ENCODE data around the gene ARID5B.

The ARID5B gene

DNA sequence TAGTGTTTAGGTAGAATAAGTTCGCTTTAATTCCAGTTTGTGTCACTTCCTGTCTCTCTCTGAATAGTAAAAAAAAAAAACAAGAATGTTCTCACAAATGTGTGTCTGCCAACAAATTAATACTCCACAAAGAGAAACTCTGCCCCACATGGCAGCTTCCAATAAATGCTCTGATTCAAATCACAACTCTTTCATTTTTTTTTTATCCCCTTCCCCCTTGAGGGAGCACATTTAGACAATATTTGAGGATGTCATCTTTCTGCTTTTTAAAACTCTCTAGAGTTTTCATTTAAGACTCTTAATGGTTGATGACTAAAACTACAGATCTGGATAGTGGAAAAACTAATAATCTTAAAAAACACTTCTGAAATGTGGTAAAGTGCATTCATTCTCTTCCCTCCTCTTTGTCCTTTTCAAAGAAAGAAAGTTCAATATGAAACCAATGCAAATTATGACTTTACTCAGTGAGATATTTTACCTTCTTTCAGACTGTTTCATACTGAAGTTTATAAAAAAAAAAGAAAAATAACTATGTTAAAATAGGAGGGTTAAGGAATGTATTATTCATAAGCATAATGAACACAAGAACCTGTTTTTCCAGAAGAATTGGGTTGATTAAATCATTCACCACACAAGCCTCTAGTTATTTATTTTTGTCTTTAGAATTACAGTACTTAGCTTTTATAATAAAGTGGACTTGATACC is 42.3 kb downstream of the ARID5B start:
- no peak for DNase-seq

GRCh38 chr10:61944410-61945147 is 43.1 kb downstream of the ARID5B start:
- no peak for DNase-seq

DNA sequence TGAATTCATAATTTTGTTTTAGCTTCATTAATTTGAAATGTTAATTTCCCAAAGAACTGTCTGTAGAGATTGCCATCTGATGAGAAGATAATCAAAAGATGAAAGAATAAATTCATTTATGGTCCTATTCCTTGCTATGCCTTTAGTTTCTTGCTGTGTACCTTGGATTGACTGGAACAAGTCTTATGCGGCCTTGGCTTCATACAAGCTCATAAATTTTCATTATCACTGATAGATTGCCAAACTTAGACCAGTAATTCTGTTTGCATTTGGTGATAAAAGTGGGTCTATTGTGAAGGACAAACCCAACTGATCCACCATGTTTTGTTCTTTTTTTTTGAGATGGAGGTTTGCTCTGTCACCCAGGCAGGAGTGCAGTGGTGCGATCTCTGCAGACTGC is 48.2 kb downstream of the ARID5B start:
- DNase-seq = no peak

GRCh38 chr10:61950449-61951143 is 49.1 kb downstream of the ARID5B start:
- no peak for DNase-seq

DNA sequence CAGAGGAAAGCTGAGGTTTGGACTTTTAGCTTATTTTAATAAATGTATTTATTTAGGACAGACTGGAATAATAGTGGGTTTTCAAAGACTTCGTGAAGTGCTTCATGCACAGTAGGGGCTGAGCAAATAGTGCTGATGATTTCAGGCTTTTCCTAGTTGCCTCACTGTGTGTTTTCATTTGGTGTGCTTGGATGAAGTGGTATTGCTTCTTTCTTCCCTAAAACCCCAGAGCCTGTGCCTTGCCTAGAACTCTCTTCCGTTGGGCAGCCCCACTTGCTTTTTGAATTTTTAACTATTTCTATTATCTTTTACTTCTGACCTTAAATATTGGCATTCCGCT is 49.6 kb downstream of the ARID5B start:
- no peak for DNase-seq

DNA sequence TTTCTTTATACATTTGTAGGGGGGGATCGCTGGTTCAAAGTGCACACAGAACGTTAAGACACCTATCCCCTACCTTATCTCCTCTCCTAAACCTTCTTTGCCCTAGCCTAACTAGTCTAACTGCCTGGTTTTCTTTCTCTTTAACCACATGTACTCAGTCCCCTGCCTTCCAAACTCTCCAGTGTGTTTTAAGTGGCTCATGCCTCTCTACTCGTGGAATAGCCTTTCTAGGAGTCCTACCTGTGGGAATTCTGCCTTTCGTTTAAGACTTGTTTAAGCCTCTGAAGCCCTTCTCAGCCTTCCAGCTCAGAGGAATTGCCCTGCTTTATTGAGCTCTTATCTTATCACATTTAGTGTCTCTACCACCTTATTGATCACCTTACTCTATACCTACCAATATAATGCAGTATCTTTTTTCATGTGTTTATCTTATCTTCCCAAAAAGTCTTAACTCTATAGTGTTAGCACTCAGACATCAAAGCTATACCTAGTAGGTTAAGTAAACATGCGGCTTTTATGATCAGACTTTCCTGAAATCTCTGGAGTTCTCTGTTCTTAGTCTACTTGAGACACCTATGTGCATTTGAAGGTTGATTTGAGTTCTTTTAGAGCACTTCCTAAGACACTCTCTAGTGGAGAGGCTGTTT is 50.7 kb downstream of the ARID5B start:
- DNase-seq = no peak

- DNase-seq = no peak
These were observed 51.7 kb downstream of the ARID5B start for GRCh38 chr10:61953183-61953582.

DNA sequence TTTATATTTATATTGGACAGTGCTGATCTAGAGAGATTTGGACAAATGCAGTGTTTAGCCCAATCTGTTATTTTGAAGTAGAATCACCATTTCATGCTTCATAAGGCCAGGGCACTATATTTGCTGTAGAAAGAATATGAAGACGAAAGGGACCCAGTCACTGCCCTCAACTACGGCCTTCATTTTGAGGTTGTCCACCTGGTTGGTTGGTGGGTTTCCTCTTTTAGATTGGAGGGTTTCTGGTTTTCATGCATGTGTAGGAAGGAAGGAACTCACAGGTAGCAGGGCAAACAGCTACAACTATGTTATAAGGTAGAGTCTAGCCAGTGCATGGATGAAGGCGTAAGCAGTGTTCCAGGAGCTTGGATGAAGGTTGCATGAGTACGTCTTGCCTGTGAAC is 56.3 kb downstream of the ARID5B start:
- no peak for DNase-seq

GRCh38 chr10:61958311-61958710 is 56.8 kb downstream of the ARID5B start:
- DNase-seq = no peak

DNA sequence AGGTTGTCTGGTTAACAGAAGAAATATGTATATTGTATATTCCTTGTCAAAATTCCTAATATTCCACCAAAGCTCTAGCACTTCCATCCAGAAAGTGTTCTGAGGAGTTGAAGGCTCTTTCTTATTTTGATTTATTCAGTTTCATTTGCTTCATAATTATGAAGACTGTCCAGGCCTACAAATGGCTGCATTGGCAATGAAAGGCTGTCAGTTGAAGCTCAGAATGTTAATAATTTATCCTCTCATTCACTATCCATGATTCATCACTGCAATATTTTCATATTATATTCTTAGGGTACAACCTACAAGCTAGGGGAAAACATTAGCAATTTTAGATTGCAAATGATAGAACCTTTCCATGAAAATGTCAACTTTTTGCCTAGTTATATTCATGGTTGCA is 57.3 kb downstream of the ARID5B start:
- no peak for DNase-seq

DNA sequence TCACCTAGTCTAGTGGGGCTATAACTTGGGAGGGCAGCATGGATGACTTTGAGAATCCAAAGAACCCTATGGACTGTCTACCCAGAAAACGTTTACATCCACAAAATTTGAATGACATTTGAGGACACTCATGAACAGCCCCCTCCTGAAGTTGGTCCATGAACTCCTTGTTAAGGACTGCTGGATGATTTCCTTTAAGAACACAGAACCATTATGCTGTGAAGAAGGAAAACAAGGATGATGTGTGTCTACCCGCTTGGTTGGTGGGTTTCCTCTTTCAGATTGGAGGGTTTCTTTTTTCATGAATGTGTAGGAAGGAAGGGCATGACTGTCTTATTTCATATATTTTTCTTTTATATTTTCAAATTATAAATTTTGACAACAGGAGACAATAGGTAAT is 58.3 kb downstream of the ARID5B start:
- no peak for DNase-seq

- no peak for DNase-seq
These were observed 59.1 kb downstream of the ARID5B start for GRCh38 chr10:61960396-61961120.

DNA sequence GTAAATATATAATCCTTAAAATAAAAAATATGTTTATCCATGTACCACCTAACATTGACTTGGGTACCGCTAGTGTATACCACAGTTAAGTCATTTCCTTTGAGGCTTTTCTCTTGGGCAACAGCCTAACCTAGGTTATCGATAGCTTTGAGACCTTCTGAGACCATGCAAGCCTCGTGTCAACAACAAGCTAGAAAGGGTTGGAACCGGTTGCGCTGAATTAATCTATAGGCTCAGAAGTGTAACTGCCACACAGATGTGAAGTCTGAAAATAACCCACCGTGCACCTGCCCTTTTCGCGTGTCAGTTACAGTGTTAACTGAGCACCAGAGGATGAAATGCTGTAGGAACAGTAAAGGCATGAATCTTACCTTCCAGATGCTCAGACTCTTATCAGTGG is 59.8 kb downstream of the ARID5B start:
- no peak for DNase-seq

- no peak for DNase-seq
These were observed 61.5 kb downstream of the ARID5B start for GRCh38 chr10:61962971-61963370.

- no peak for DNase-seq
These were observed 62.2 kb downstream of the ARID5B start for GRCh38 chr10:61963669-61964058.

DNA sequence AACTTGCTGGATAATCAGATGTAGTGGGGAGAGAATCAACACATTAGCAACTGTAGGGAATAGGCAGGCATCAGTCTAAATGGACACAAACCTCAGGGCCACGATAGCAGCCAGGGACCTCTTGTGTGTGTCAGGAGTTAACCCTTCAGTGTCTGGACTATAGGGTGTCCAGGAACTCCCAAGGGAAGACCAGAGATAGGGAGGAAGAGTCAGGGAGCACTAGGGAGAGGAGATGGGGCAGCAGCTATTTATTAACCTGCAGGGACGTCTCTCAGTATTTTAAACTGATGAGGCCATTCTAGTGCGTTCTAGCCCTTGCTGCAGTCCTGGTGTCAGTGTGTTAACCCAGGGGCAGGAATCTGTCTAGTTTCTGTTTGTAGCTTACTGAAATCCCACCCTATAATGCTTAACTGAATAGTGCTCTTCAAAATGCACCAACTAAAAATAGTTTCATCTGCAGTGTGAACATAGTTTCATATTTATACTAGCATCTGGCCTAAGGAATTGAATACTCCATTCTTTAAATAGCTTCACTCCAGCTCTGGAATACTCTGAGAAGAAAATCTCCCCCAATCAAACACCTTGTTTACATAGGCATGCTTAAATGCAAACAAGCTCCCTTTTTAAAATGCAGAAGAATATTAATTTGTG is 62.7 kb downstream of the ARID5B start:
- no peak for DNase-seq

DNA sequence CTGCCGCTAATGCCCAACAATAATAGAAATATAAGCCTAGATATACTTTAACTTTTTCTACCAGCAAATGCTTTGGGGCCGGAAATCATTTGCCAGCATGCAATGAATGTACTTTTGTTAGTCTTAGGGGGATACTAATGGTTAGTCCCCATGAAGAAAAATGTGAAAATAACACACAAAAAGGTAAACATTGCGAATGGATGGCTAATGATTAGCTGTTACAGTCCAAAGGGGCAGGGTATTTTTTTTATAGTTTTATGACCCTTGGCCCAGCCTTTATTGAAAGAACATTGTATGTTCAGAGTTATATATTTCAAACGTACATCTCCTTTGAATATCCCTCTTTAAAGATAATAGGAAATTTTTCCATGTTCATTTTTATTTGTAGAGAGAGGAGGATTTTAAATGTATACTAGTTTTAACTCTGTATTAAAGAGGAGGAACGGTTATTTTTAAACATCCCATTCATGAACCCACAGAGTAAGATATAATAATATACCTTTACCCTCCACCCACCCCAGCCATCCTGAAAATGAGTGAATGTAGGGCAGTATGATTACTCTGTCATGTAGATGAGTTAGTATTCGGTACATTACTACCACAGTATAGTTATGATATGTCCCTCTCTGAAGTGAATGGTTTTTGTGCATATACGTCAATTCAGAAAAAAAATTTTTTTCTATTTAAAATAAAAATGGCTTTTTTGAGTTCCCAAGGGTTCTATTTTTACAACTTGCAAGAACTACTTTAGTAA is 63.6 kb downstream of the ARID5B start:
- DNase-seq = no peak

GRCh38 chr10:61965703-61966395 is 64.3 kb downstream of the ARID5B start:
- no peak for DNase-seq

DNA sequence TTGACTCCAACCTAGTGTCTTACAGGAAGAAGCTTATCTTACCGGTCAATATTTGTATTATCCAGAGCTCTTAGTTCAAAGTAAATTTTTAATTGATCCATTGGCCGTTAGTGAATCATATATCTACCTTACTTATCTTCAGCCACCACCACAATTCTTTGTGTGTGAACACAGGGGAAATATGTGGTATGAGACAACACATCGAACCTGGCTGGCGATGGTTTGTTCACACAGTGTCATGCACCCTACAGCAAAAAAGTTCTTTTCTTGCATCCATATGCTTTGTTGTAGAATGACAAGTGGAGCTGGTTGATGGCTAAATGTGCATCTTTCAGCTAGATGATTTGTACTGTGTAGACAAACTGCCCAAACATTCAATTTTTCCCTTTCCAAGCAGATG is 65.8 kb downstream of the ARID5B start:
- no peak for DNase-seq

- DNase-seq = peak; percentile 41
These were observed 68.9 kb downstream of the ARID5B start for GRCh38 chr10:61970182-61971002.

All from right hindlimb (tissue), 1 donor.